ENCODE results near the gene MAN2B1. TPM values are rescaled to one million over a fixed set of nuclear protein-coding genes. Genes with fewer than 3 reads are reported as not detected.

MAN2B1 gene
- total RNA-seq, 1 experiment from 2014 or later = 93.5 TPM

- no peaks in the 10 kb centered on the region for H3K79me1 ChIP-seq (ENCODE audit: insufficient read depth, low read depth, low read length, poor library complexity, severe bottlenecking)
- TF ChIP-seq CTCF (conservative IDR thresholded peaks at IDR 0.05) = no peak
- peaks cover 0 to 3% (median 0%) of the 10 kb centered on the region in 3 experiments; a peak in 3 of 7 replicates for H3K36me3 Mint-ChIP-seq (ENCODE audit: insufficient read depth in 1 of 3, low read depth in 3 of 3)
- H3K4ac ChIP-seq (ENCODE audit: low read depth, low read length) = no peak overlapping the region
- 0 out of 2 replicates have a peak, but pooled peaks cover 2% of the 10 kb centered on the region for H3K4me1 ChIP-seq (ENCODE audit: insufficient read depth, low read length)
- H2AFZ ChIP-seq (ENCODE audit: low read length) = no peak overlapping the region
- H4K91ac ChIP-seq (ENCODE audit: insufficient read length, low read depth, low read length) = no peak overlapping the region
- no peaks in the 10 kb centered on the region for H3K27me3 ChIP-seq (ENCODE audit: insufficient read depth, low read length)
- no peak overlapping the region for H2BK12ac ChIP-seq (ENCODE audit: insufficient read length, low read depth, low read length)
- H3K4me3 Mint-ChIP-seq = no peak overlapping the region
- peaks cover 3% of the 10 kb centered on the region for H4K20me1 ChIP-seq (ENCODE audit: control insufficient read depth, insufficient read depth, insufficient read length)
- no peak overlapping the region for H3K56ac ChIP-seq (ENCODE audit: insufficient read length, low read depth, low read length)
- no peak overlapping the region for H2BK120ac ChIP-seq (ENCODE audit: low read depth, low read length, poor library complexity, severe bottlenecking)
- DNase-seq = no peak
- no peak overlapping the region for H3K27ac ChIP-seq (ENCODE audit: insufficient read length, low read depth, low read length)
- no peak overlapping the region for H3K23ac ChIP-seq (ENCODE audit: insufficient read length, low read depth, low read length)
- no peak overlapping the region for H3T11ph ChIP-seq (ENCODE audit: low read length)
- 0 out of 4 replicates have a peak, but pooled peaks cover 0 to 2% of the 10 kb centered on the region in 2 experiments for H3K4me1 Mint-ChIP-seq
- no peak overlapping the region for H3K14ac ChIP-seq (ENCODE audit: insufficient read depth, low read length)
- peak overlapping the region in 1 of 3 experiments; percentile 18; a peak in 1 of 7 replicates for H3K27ac Mint-ChIP-seq
- no peaks in the 10 kb centered on the region for H3K9me3 ChIP-seq (ENCODE audit: control insufficient read depth, low read depth, low read length)
- H2BK5ac ChIP-seq (ENCODE audit: insufficient read length, low read length) = no peak overlapping the region
- no peak overlapping the region for H4K8ac ChIP-seq (replicated peaks; ENCODE audit: insufficient read length, low read depth, low read length)
- no peaks in the 10 kb centered on the region for H3K9me3 Mint-ChIP-seq
- H3K18ac ChIP-seq (ENCODE audit: insufficient read length, low read depth, low read length) = no peak overlapping the region
- H3K23me2 ChIP-seq (ENCODE audit: insufficient read length, low read depth, low read length, poor library complexity, severe bottlenecking) = peaks cover 4% of the 10 kb centered on the region
- no peak overlapping the region for H2AK5ac ChIP-seq (ENCODE audit: insufficient read length, low read length)
- H4K5ac ChIP-seq (ENCODE audit: insufficient read length, low read depth, low read length) = no peak overlapping the region
- no peak overlapping the region for H2BK15ac ChIP-seq (ENCODE audit: low read depth, low read length)
- H2BK20ac ChIP-seq (ENCODE audit: low read depth, low read length, poor library complexity, severe bottlenecking) = no peak overlapping the region
- no peak overlapping the region for H3K9ac ChIP-seq (ENCODE audit: extremely low read depth, insufficient read length, low read length)
- no peaks in the 10 kb centered on the region for H3K79me2 ChIP-seq (ENCODE audit: insufficient read depth, low read length)
- WGBS (ENCODE audit: extremely low coverage, insufficient read length, low lambda C conversion rate) = no CpG with 5 or more reads among the region's 5 CpGs
- no peaks in the 10 kb centered on the region; the same call in 1 of the 2 replicates for H3K27me3 Mint-ChIP-seq (ENCODE audit: low read depth)
- H3K4me2 ChIP-seq (ENCODE audit: insufficient read depth, insufficient read length, low read length) = no peak overlapping the region
Measured at GRCh38 chr19:12692960-12693359, 26.4 kb upstream of the MAN2B1 start.

All from H9 (cell line).